GM19328 (cell line): ENCODE results near the gene PKP3.
"Not testable (repeated sequence)": the region's sequence is repeated elsewhere in the genome, so short reads cannot be mapped to it uniquely, and the experiment has no call there.

Source experiments
- ATAC-seq: cut with Tn5 transposase; IDR thresholded peaks from one replicate; pipeline ENCODE4 v1.9.1; 2021; ENCODE audit warnings: mild to moderate bottlenecking, moderate library complexity; ENCODE audit not compliant: unreplicated experiment

The PKP3 gene

DNA sequence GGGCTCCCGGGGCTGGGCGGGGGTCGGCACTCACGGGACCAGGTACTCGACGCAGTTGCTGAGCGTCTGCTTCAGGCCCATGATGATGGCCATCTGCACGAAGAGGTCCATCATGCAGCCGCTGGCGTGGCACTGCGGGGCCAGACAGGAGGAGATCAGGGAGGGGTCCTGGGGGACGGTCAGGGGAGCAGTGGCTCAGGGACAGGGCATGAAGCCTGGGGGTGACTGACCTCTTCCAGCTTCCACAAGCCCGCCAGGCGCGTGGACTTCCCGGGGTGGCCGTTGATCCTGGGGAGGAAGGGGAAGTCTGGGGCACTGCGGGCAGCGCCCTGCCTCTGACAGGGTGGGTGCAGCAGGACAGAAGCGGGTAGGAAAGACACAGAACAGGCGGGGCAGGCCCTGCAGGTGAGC is 26.9 kb downstream of the PKP3 start:
- no peak for ATAC-seq

DNA sequence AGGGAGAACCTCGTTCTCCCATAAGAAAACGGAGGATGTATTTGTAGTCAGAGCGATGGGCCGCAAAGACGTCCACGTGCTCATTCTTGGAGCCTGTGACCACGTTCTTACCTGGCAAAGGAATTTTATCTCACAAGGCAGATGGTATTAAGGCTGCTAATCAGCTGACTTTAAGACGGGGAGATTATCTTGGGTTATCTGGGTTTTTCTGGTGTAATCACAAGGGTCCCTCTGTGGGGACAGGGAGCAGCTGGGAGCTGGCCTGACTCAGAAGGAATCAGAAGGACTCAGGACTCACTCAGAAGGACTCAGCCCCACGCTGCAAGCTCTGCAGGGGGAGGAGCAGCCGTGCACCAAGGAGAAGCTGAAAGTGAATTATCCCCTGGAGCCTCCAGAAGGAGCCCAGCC is 28.2 kb downstream of the PKP3 start:
- no peak for ATAC-seq

DNA sequence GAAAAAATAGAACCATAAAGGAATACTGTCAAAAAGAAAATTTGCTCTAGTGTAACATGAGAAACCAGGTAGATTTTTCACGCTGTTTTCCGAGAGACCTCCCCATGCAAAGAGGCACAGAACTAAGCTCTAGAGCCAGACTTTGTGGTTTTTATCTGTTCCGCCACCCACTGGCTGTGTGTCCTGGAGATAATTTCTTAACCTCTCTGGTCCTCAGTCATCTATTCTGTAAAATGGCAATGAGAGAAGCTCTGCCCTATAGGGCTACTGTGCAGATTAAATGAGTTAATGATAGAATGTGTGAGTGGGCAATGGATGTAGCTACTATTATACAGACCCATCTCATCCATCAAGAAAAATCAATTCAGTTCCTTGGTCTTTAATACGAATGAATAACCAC is 30.2 kb downstream of the PKP3 start:
- no peak for ATAC-seq

DNA sequence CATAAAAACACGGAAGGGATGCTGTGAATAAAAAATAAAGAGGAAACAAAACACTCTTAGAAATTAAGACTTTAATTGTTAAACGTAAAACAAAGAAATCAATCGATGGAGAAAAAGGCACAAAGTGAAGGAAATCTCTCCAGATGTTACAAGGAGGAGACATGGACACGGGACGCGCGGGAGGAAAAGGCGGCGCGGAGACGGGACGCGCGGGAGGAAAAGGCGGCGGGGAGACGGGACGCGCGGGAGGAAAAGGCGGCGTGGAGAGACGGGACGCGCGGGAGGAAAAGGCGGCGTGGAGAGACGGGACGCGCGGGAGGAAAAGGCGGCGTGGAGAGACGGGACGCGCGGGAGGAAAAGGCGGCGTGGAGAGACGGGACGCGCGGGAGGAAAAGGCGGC is 30.8 kb downstream of the PKP3 start:
- ATAC-seq = not testable (repeated sequence)

DNA sequence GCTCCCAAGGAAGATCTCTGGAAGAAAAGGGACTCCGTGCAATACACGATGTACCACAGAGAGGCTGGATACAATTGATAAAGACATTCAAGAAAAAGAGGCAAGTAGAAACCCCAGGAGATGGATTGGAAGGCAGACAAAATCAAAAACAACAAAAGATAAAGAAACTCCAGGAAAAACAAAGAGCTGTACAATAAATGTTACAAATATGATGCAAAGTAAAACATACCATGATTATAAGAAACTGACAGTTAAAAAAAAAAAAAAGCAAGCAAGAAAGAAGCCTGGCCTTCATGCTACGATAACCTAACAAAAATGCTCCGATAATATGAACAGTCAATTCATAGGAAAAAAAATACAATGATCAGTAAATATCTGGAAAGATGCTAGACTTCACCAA is 31.3 kb downstream of the PKP3 start:
- no peak for ATAC-seq

DNA sequence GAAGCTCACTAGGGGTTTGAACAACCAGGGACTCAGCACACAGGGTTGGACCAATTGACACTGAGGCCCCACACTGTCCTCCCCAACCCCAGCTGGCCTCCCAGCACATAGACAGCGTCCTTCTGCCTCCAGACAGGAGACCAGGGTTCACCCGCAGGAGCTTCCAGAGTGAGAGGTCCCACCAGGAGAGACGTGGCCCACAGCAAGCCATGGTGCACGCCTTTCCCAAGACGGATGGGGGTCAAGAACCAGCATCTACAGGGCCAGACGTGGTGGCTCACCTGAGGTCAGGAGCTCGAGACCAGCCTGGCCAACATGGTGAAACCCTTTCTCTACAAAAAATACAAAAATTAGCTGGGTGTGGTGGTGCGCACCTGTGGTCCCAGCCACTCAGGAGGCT is 32.8 kb downstream of the PKP3 start:
- ATAC-seq = no peak

DNA sequence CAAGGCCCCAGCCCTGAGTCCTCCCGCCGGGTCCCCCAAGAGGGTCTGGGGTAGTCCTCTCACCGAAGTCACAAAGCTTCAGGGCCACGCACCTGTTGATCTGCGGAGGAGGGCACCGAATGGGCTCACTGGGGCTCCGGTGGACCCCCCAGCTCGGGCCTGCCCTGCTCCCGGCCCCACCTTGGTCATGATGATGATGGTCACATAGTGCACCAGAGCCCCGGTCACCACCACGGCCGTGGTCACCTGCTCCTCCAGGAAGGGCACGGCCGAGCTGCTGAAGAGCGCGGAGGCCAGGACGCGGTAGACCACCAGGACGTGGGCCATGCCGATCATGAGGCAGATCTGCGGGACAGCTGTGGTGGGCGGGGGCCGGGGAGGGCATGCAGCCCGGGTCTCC is 34.3 kb downstream of the PKP3 start:
- no peak for ATAC-seq

DNA sequence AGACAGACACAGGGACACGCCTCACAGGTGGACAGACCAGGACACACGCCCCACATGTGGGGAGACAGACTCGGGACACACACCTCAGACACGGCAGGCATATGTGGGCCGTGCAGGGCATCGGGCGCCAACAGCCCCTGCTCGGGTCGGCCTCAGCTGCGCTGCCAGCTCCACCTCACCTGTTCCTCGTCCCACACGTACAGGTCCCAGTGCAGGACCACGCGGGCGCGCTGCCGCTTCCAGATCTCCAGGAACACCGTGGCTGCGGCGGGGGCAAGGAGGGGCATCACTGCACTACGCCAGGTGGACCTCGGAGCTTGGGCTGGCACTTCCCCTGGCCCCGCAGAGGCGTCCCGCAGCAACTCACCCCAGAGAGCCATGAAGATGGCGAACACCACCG is 35.4 kb downstream of the PKP3 start:
- no peak for ATAC-seq

DNA sequence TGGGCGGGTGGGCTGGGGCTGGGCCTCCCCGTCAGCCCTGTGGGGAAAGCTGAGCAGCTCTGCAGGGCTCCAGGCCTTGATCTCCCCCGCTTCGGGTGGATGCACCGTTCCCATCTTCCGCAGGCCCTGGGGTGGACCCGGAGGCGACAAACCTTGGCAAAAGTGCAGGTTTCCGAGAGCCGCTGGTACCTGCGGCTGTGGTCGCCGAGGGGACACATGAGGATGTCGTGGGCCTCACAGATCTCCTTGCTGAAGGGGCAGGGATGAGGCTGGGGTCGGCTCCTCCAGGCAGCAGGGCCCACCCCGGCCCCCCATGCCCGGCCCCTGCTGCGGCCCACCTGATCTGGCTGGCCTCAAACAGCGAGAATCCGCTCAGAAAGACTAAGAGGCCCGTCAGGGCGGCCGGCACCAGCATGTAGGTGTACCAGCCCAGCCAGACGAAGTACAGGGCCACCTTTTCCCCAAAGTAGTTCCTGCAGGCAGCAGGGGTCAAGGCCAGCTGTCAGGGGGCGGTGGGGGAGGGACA is 36.0 kb downstream of the PKP3 start:
- no peak for ATAC-seq

DNA sequence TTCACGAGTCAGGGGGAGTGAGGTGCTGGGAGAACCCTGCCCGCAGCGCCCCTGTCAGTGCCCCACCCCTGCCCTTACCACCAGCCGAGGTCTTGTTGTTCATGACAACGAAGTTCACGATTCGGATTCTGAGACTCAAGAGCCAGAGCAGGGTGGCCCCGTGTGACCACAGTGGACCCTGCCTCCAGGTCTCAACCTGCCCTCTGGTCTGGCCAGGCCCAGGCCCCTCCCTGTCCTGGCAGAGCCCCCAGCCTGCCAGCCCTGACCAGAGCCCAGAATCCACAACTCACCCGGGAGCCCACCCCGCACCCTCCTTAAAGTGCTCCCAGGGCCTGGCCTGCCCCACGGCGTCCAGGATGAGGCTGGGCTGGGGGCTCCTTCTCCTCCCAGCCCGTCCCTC is 37.9 kb downstream of the PKP3 start:
- ATAC-seq = no peak

DNA sequence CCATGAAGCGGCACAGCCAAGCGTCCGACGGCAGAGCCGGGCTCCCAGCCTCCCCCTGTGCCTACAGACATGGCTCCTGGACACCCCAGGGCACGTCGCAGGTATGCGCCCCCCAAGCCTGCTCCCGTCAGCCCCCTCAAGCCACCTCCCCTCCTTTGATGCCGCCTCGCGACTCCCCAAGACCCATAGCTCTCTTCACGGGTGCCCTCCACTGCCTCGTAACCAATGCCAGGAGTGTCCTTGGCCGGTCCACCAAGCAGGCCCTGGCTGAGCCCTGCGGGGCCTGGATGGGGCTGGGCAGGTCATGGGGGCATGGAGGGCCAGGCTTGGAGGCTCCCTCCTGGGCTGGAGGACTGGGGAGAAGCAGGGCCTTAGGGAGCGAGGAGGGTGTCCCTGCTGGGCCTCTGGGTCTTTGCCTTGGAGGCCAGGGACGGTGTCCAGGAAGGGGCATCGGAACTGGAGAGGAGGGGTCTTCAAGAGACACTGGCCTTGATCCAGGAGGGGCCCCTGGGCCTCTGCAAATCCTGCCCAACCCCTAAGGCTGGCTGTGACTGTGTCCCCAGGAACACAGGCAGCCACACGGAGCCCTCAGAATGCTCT is 38.6 kb downstream of the PKP3 start:
- no peak for ATAC-seq

DNA sequence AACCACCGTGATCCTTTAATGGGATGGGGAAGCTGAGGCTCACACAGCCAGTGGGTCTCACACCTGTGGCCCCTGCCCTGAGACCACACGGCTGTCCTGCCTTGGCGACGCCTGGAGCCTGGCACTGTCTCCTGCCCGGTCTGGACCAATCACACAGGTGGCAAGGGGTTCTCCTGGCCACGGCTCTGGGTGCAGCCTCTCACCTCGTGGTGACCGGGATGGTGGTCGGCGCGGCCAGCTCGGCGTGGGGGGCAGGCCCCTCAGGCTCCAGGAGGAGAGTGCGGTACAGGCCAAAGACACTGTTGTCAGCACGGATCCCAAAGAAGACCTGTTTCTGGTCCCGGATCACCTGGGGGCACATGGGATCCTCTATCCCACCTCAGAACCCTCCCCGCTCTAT is 39.1 kb downstream of the PKP3 start:
- ATAC-seq = no peak

DNA sequence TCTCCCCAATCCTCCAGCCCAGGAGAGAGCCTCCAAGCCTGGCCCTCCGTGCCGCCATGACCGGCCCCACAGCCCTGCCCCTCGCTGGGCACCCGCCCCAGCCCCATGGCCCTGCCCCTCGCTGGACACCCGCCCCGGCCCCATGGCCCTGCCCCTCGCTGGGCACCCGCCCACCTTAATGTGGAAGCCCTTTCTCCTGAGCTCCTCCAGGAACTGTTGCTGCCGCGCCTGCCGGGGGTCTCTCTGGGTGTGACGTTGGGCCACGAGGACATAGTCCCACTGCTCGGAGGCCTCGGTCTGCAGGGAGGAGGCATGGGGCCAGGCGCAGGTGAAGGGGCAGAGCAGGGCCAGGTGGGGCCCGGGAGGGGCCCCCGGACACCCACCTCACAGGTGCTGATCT is 39.6 kb downstream of the PKP3 start:
- no peak for ATAC-seq

DNA sequence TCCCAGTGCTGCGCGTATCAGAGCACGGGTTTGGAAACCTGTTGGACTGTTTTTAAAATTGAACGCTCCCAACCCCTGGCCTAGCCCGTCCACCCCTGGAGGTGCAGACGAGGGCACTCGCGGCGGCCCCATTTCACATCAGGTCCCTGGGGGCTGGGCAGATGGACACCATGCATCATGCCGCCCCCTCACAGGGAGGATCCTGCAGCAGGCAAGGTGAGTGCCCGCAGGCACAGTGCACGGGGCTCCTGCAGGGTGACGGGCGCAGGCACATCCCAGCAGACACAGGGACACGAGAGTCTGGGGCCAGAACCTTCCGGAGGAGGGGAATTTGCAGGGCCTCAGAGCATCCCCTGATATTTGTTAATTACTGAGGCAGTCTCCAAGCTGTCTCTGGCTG is 40.5 kb downstream of the PKP3 start:
- no peak for ATAC-seq

DNA sequence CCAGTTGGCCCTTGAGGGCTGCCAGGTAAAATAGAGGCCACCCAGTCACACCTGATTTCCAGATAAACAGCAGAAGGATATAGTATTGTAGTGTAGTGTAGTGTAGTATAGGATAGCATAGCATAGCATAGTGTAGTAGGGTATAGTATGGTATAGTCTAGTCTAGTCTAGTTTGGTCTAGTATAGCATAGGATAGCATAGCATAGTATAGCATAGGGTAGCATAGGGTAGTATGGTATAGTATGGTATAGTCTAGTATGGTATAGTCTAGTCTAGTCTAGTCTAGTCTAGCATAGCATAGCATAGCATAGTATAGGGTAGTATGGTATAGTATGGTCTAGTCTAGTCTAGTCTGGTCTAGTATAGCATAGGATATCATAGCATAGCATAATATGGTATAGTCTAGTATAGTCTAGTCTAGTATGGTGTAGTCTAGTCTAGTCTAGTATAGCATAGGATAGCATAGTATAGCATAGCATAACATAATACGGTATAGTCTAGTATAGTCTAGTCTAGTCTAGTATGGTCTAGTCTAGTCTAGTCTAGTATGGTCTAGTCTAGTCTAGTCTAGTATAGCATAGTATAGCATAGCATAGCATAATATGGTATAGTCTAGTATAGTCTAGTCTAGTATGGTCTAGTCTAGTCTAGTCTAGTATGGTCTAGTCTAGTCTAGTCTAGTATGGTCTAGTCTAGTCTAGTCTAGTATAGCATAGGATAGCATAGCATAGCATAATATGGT is 41.2 kb downstream of the PKP3 start:
- not testable (repeated sequence) for ATAC-seq

DNA sequence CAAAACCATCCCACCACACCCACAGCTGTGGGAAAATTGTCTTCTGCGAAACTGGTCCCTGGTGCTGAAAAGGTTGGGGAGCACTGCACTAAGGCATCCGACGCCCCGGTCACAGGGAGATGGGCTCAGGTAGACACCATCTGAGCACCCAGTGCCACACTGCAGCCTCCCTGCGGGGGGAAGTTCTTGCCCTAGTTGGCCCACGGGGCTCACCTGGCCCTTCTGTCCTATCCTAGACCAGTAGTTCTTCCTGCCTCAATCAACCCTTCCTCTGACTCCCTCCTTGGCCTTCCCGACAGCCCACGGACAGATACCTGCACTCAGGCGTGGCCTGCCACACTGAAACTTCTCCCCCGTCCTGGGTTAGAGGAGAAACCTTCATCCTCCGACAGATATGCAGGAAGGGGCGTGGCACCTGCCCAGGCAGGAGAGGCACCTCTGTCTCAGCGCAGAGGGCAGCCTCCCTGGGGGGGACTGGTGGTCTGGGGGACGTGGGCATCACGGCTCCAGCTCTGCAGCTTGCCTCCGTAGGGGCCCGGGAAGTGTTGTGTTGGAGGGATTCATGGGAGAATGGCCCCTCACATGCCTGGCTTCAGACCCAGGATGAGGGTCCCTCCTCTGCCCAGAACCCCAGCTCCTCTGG is 43.3 kb downstream of the PKP3 start:
- ATAC-seq = no peak

DNA sequence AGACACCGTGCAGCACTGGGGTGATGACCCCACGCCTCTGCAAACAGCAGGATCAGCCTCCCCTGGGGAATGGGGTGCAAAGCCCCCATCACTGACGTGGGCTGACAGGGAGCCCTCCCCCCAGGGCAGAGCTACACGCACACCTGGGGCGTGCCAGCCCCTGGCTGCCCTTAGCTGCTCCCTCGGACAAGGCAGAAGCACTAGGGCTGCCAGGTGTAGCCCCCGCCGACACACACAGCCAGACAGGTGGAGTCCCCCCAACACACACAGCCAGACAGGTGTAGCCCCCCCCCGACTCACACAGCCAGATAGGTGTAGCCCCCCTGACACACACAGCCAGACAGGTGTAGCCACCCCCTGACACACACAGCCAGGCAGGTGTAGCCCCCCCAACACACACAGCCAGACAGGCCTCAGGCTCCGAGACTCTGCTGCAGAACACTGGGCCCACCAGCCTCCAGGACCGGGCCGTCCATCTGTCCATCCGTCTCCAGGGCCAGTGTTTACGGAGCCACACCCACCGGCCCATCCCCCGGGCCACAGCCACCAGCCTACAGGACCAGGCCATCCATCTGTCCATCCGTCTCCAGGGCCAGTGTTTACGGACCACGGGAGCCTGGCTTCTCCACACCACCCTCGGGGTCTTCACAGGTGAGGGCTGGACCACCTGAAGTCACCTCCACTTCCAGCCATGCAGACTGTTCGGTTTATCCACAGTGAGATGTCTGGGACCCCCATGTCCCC is 44.3 kb downstream of the PKP3 start:
- ATAC-seq = no peak

DNA sequence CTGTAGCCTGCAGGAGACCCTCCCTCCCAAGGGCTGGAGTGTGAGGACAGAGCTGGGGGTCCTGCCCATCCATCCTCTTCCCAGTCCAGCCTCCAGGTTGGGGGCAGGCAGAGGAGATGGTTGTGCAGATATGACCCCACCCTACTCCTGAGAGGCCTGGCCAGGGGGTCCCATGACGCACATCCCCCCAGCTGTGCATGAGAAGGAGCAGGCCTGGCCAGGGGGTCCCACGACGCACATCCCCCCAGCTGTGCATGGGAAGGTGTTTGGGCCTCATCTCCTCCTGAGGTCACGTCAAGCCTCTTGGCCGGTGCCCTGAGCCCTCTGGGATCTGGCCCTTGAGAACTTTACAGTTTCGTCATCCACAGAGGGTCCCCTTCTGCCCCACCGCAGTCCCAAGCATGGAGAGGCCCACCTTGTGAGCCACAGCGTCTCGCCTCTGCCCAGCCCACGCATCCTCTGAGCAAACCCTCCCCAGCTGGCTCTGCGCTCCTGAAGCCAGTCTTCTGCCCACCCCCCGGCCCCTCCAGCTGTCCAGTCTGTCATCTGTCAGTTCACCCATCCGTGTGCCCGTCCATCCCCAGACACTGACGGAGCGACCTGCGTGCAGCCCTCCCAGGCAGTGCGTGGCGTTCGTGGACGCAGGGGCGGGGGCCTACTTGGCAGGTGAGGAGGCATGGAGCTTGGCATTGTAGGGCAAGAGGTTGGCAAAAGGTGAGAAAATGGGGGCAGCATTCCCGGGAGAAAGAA is 45.5 kb downstream of the PKP3 start:
- no peak for ATAC-seq

DNA sequence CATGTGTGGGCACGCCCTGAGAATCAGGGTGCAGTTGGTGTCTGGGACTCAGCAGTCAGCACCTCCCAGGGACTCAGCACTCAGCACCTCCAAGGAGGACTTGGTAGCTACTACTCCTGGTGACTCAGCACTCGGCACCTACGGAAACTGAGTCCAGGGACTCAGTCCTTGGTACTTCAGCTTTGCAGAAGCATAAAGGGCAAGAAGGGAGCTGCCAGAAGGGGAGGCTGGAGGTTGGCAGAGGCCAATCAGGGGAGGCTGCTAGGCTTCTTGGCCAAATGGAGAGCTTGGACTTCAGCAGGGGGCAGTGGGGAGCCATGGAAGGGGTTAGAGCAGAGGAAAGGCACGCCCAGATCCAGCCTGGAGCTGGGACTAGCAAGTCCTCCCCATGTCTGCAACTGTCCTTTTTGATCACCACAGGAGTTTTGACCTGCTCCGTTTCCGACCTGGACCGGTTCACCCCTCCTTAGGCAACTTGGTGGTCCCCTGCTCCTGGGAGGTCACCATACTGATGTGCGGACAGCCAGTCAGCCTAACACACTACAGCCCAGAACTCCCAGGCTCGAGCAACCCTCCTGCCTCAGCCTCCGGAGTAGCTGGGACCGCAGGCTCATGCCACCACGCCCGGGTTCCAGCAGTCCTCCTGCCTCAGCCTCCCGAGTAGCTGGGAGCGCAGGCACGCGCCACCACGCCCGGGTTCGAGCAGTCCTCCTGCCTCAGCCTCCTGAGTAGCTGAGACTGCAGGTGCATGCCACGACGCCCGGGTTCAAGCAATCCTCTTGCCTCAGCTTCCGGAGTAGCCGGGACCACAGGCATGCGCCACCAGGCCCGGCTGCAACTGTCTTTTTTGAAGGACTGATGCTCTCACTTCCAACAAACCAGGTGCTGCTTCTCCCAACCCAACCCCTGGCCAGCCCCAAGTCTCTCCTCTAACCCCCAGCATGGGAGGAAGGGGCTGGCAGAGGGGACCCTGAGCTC is 46.3 kb downstream of the PKP3 start:
- no peak for ATAC-seq

DNA sequence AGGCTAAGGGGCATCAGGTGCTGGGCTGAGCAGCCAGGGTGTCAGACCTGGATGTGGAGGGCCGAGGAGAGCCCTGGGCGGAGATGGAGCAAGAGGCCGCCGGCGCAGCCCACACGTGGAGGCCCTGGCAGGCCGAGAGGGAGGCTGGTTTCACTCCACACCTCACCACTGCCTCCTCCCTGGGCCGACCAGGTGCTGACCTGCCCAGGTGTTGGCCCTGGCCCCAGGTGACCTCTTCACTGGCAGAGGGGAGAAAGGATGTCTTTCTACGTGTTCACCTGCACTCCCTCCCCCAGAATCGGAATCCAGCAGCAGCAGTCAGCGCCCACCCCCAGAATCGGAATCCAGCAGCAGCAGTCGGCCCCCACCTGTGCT is 47.0 kb downstream of the PKP3 start:
- no peak for ATAC-seq
